ENCODE results near the gene PRDM10. TPM values are rescaled to one million over a fixed set of nuclear protein-coding genes. Genes with fewer than 3 reads are reported as not detected.
A peak's percentile ranks its signal among the peaks of the same experiment; 100 is the strongest.

Gene PRDM10
- total and polyA plus RNA-seq, 12 donors, result 0.75 to 5.4 (median 3.5) TPM

DNA sequence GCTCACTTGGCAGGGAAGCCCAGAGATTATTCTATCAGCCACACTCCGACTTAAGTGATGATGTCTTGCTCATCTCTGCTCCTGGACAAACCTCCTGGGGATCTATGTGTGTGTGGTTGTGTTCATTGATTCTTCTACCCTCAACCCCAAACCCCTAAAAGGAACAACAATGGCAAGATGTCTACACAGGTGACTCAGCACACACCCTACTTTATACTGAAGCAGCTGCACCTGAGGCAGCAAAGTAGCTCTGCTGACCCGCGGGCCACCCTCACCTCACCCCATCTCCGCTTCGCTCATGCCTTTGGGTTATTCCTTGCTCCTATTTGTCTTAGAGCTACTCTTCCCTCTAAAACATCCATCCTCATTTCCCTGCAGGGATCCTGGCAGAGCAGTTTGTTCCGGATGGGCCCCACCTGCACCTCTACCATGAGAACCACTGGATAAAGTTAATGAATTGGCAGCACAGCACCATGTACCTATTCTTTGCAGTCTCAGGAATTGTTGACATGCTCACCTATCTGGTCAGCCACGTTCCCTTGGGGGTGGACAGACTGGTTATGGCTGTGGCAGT is 148.3 kb downstream of the PRDM10 start:
- intact Hi-C loops (cut with DNase I), result no loop called here
- WGBS, 2 donors, result 83 to 85% methylated on average over 7 of the region's 7 CpGs
- no peaks in the 10 kb centered on the region for H3K9me3 ChIP-seq
- peaks cover 0 to 15% (median 0%) of the 10 kb centered on the region in 9 donors for H3K36me3 ChIP-seq
- ATAC-seq, result peak in 1 of 8 donors; percentile 5
- TF ChIP-seq, protein P1, sequence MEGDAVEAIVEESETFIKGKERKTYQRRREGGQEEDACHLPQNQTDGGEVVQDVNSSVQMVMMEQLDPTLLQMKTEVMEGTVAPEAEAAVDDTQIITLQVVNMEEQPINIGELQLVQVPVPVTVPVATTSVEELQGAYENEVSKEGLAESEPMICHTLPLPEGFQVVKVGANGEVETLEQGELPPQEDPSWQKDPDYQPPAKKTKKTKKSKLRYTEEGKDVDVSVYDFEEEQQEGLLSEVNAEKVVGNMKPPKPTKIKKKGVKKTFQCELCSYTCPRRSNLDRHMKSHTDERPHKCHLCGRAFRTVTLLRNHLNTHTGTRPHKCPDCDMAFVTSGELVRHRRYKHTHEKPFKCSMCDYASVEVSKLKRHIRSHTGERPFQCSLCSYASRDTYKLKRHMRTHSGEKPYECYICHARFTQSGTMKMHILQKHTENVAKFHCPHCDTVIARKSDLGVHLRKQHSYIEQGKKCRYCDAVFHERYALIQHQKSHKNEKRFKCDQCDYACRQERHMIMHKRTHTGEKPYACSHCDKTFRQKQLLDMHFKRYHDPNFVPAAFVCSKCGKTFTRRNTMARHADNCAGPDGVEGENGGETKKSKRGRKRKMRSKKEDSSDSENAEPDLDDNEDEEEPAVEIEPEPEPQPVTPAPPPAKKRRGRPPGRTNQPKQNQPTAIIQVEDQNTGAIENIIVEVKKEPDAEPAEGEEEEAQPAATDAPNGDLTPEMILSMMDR (IDR thresholded peaks at IDR 0.05), result no peak
- no peak overlapping the region for H3K27ac ChIP-seq
- H3K4me3 ChIP-seq, result no peak overlapping the region
- DNase-seq, result no peak
- peaks cover 0 to 16% (median 9%) of the 10 kb centered on the region in 9 donors for H3K4me1 ChIP-seq
- H3K27me3 ChIP-seq, result no peaks in the 10 kb centered on the region

GRCh38 chr11:129853518-129854231 is 149.0 kb downstream of the PRDM10 start:
- H3K27me3 ChIP-seq, result no peaks in the 10 kb centered on the region
- intact Hi-C loops (cut with DNase I), result no loop called here
- H3K9me3 ChIP-seq, result no peaks in the 10 kb centered on the region
- WGBS, 2 donors, result 12 to 25% methylated on average over 10 of the region's 10 CpGs
- TF ChIP-seq, protein P1 (IDR thresholded peaks at IDR 0.05), result no peak
- H3K36me3 ChIP-seq, result peaks cover 0 to 8% (median 0%) of the 10 kb centered on the region in 9 donors
- H3K4me3 ChIP-seq, result no peak overlapping the region
- DNase-seq (peak; percentile 17 to 22), ATAC-seq (peak in 5 of 8 donors; percentile 39 to 56 (median 49))
- H3K27ac ChIP-seq, result peak overlapping the region in 2 of 10 donors; percentile 21 to 33
- peaks cover 0 to 16% (median 9%) of the 10 kb centered on the region in 9 donors for H3K4me1 ChIP-seq

DNA sequence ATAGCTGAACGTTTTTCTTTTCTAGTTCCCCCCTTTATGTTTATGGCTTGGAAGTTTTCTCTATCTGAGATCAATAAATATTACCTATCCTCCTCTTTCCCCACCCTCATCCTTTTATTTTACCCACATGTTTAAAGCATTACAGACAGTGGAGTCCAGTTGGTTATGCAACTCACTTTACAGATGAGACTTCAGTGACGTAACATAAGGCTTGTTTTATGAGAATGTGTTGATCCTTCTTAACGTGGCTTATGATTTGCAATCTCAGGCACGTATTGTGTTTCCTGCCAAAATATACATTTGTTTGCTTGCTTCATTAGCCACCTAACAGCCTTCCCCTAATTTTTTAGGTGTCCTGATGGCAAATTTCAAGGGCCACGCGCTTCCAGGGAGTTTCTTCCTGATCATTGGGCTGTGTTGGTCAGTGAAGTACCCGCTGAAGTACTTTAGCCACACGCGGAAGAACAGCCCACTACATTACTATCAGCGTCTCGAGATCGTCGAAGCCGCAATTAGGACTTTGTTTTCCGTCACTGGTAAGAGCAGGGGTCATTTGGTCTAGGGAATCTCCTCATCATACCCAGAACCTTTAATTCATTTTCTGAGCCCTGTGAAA is 150.4 kb downstream of the PRDM10 start:
- no peak for ATAC-seq
- no peak overlapping the region for H3K4me3 ChIP-seq
- DNase-seq, result no peak
- WGBS, 2 donors, result 82 to 89% methylated on average over 15 of the region's 15 CpGs
- intact Hi-C loops (cut with DNase I), result no loop called here
- H3K27me3 ChIP-seq, result no peaks in the 10 kb centered on the region
- H3K9me3 ChIP-seq, result no peaks in the 10 kb centered on the region
- H3K36me3 ChIP-seq, result no peaks in the 10 kb centered on the region
- H3K27ac ChIP-seq, result no peak overlapping the region
- H3K4me1 ChIP-seq, result peaks cover 0 to 16% (median 9%) of the 10 kb centered on the region in 9 donors
- TF ChIP-seq, protein P1 (IDR thresholded peaks at IDR 0.05), result no peak

Other genes starting within 250 kb of the PRDM10 start
- gene TMEM45B, start 187.0 kb downstream of the PRDM10 start, total RNA-seq, result under 1 TPM in 1 of 10 donors, not detected in 9; 0.11 TPM
- gene TMEM45B, start 187.0 kb downstream of the PRDM10 start, polyA plus RNA-seq, result not detected
- gene NFRKB, start 107.3 kb downstream of the PRDM10 start, total RNA-seq, result 10 to 100 TPM in 9 of 10 donors, 1 to 10 TPM in 1; 8.3 to 14.5 (median 12.1) TPM
- 1 to 10 TPM; 5.0 to 6.5 TPM for gene NFRKB, start 107.3 kb downstream of the PRDM10 start, polyA plus RNA-seq
- gene APLP2, start 67.1 kb upstream of the PRDM10 start, total RNA-seq, result 100 to 1,000 TPM; 265 to 414 (median 309) TPM
- 100 to 1,000 TPM; 115 to 142 TPM for gene APLP2, start 67.1 kb upstream of the PRDM10 start, polyA plus RNA-seq
- 1 to 10 TPM in 4 of 10 donors, under 1 TPM in 6; 0.30 to 5.7 (median 0.57) TPM for gene ST14, start 156.9 kb upstream of the PRDM10 start, total RNA-seq
- 1 to 10 TPM in 1 of 2 donors, under 1 TPM in 1; 0.73 to 1.2 TPM for gene ST14, start 156.9 kb upstream of the PRDM10 start, polyA plus RNA-seq

Data from heart right ventricle (tissue), 16 donors.